GM12891 (cell line): ENCODE results near the gene MIEF1.

Source experiments
- POLR2A ChIP-seq: IDR thresholded peaks from 2 replicates; pipeline ENCODE4 v1.6.1; 2011; ENCODE audit warnings: low read depth, low read length, control low read depth
- POLR2AphosphoS5 ChIP-seq: IDR thresholded peaks from 2 replicates; pipeline ENCODE4 v1.6.1; 2011; ENCODE audit warnings: low read depth, low read length, control low read depth
- TAF1 ChIP-seq: IDR thresholded peaks from 2 replicates; pipeline ENCODE4 v1.6.1; 2011; ENCODE audit warnings: low read depth, low read length, control low read depth

DNA sequence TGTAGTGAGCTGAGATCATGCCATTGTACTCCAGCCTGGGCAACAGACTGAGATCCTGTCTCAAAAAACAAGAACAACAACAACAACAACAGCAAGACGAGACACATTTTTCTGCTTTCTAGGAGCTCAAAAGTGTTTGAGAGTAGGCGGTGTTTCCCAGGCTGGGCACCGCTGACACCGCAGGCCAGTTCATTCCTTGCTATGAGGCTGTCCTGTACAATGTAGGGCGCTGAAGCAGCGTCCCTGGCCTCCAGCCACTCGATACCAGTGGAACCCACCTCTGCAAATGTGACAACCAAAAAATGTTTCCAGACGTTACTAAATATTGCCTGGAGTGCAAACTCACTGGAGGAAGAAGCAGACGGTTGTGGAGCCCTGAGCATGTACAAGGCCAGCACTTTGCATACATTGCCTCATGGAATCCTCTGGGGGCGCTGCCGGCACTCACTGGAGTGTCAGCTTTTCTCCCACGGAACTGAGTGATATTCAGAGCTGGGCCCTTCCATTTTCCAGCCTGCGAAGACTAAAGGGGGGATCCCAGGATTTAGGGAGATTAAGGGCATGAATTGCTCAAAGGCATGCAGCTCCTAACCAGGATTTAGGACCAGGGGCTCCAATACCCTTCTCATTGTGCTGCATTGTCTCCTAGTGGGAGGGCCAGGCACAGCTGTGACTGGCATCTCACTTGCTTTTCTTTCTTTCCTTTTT lies 5.8 kb upstream of the MIEF1 start:
- TF ChIP-seq POLR2A (no peak), TAF1 (no peak), POLR2AphosphoS5 (no peak)
